T47D (cell line): ENCODE results near the gene NSFL1C.

Source experiments
- DNase-seq, 2 experiments: peaks; one replicate each; pipeline versions ENCODE4 v3.0.0 to v3.0.0-alpha.2; 2011 to 2012; ENCODE audit warnings: low read depth in 1 of 2, low spot score in 1 of 2
- JUND ChIP-seq: IDR thresholded peaks from 2 replicates; pipeline ENCODE4 v1.6.1; 2012; ENCODE audit warnings: low read depth
- in situ Hi-C: cut with HindIII; loops from 2 replicates; pipeline ENCODE4 v1.10.0; 2016; ENCODE audit warnings: low sequenced_read_pairs, low pct_unique_long_range_greater_than_20kb

NSFL1C gene

GRCh38 chr20:1426231-1426849, 40.3 kb downstream of the NSFL1C start:
- no peak for TF ChIP-seq JUND
- no peak for DNase-seq
- in situ Hi-C loops: no loop called here

DNA sequence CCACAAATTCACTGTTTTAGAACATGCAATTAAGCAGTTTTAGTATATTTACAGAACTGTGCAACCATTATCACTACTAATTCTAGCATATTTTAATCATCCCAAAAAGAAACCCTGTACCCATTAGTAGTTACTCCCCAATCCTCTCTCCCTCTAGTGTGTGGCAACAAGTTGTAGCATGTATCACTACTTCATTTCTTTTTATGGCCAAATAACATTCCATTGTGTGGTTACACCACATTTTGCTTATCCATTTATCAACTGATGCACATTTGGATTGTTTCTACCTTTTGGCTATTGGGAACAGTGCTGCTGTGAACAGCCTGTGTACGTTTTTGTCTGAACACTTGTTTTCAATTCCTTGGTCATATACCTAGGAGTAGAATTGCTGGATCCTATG, 42.3 kb downstream of the NSFL1C start:
- TF ChIP-seq JUND: no peak
- in situ Hi-C loops: no loop called here
- DNase-seq: no peak

- DNase-seq: peak; percentile 21 to 95
- no peak for TF ChIP-seq JUND
- in situ Hi-C loops: no loop called here
Measured at GRCh38 chr20:1423625-1424106, 43.0 kb downstream of the NSFL1C start.

DNA sequence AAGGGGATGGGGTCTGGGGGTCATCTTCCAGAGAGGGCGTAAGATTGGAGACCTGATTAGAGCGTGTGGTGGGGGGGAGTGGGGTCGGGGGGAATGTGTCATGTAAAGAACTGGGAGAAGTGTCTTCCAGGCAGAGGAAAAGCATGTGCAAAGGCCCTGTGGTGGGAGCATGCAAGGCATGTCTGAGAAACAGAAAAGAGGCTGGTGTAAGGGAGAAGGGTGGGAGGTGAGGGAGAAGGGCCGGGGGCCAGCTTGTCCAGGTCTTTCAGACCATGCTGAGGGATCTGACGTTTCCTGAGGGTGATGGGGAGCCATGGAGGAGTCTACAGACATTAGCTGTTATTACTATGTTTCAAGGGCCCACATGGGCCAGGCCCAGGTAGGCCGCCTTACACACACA, 43.4 kb downstream of the NSFL1C start:
- DNase-seq: no peak
- TF ChIP-seq JUND: no peak
- in situ Hi-C loops: no loop called here

DNA sequence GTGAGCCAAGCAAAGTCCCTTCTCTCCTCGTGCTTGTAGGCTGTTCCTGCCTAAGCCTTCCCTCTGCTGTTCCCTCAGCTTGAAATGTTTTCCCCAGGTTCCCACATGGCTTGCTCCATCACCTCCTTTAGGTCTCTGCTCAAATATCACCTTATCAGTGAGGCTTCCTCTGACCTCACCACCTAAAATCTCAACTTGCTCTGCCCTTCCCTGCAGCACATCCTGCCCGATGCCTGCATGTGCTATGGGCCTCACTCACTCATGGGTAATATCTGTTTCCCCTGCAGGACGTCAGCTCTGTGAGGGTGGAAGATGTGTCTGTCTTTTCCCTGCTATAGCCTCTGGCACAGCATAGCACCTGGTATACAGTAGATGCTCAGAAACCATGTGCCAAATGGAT, 43.9 kb downstream of the NSFL1C start:
- in situ Hi-C loops: no loop called here
- no peak for TF ChIP-seq JUND
- DNase-seq: no peak

DNA sequence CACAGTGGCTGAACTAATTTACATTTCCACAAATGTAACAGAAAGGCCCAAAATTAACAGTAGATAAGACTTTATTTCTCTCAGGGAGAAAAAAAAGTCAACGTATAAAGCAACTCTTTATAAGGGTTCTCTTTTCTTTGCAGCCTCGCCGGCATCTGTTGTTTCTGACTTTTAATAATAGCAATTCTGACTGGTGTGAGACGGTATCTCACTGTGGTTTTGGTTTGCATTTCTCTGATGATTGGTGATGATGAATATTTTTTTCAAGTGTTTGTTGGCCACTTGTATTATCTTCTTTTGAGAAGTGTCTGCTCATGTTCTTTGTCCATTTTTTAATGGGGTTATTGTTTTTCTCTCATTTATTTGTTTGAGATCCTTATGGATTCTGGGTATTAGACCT, 46.6 kb downstream of the NSFL1C start:
- TF ChIP-seq JUND: no peak
- in situ Hi-C loops: no loop called here
- DNase-seq: no peak

DNA sequence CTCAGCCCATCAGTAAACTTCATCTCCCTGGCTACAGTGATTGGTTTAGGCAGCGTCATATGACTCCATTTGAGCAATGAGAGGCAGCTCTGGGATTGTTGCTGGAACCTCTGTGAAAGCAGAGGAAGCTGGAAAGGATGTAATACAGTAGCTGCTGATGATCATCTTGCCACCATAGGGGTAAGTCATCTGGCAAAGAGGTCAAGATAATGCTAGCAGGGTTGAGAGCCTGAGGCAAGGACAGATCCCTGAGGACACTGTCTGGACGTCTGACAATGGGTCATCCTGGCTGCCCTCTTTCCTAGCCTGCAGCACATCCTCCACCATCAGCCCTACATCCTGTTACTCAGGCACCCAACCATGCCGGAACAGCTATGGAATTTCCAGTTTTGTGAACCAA, 48.3 kb downstream of the NSFL1C start:
- TF ChIP-seq JUND: no peak
- DNase-seq: no peak
- in situ Hi-C loops: no loop called here

DNA sequence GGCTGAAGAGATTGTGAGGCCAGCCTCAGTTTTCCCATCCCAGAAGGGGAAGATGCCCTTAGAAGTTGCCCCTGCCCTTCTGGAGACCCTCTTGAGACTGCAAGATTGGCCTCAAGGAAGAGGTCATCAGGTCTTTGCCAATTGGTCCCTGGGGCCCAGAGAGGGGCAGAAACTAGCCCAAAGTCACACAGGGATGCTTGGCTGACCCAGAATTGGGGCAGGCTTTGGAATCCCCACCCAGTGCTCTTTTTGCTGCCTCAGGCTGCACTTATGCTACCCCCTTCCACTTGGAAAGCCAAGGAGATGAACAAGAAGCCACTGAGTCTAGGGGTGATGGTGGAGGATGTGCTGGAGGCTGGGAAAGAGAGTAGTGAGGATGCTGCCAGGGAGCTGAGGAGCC, 48.9 kb downstream of the NSFL1C start:
- in situ Hi-C loops: no loop called here
- DNase-seq: no peak

GRCh38 chr20:1417273-1417672, 49.4 kb downstream of the NSFL1C start:
- in situ Hi-C loops: no loop called here
- no peak for TF ChIP-seq JUND
- DNase-seq: no peak

More for the DNA sequence above, 48.9 kb downstream of the NSFL1C start:
- no peak for TF ChIP-seq JUND

DNA sequence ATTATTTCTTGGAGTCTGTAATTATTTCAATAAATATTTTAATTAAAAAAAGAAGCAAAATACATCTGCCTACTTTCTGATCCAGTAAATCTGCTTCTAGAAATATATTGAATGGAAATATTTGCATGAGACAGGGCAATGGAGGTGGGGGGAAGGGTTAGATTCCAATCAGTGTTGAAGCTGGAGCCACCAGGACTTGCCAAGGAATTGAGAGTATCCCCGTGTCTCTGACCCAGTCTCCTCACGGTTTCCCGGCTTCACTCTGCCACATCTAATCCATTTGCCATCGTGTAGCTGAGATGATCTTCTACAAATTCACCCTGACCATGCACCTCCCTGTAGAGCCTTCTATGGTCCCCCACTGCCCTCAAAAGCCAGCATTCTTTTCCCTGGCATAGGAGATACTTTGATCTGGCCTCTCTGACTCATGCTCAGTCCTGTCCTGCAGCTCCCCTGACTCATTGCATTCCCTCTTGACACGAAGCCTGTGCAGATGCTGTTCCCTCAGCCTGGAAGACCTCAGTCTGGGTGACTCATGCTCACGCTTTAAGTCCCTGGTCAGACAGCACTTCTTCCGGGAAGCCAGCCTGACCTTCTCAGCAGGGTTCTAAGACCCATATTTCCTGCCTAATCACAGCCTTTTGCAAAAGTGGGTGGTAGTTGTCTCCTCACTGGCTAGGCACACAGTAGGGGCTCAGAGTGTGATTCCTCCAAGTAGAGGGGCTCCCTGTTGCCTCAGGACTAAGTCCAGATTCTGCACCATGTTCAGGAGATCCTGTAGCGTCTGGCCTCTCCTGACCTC, 50.8 kb downstream of the NSFL1C start:
- in situ Hi-C loops: no loop called here
- peak in 1 of 2 experiments; percentile 27 for DNase-seq
- no peak for TF ChIP-seq JUND

- no peak for TF ChIP-seq JUND
- DNase-seq: no peak
- in situ Hi-C loops: no loop called here
Measured at GRCh38 chr20:1414982-1415381, 51.7 kb downstream of the NSFL1C start.

- in situ Hi-C loops: no loop called here
- TF ChIP-seq JUND: no peak
- DNase-seq: no peak
Measured at GRCh38 chr20:1405801-1406200, 60.8 kb downstream of the NSFL1C start.

DNA sequence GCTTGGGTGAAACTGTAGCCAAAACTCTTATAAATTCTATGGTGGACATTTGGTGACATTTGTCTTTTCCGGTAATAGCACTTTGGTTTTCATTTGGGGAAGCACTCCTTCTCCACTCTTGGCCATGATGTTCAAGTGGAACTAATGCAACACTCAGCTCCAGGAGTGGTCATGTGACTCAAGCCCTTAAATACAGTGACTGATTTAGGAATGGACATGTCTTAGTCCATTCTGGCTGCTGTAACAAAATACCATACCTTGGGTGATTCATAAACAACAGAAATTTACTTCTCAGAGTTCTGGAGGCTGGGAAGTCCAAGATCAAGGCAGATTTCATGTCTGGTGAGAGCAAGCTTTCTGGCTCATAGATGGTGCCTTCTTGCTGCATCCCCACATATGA, 63.0 kb downstream of the NSFL1C start:
- TF ChIP-seq JUND: no peak
- no peak for DNase-seq
- in situ Hi-C loops: no loop called here
